SK-N-SH treated with all-trans-retinoic acid at 6 μM for 48 hours (cell line): ENCODE measurements around the gene MMP11.
A peak's percentile ranks its signal among the peaks of the same experiment; 100 is the strongest.

Experiments
- ATAC-seq: fragments of 200-7000 bp; cut with Tn5 transposase; 3 replicates; pipeline ENCODE4 v1.9.1; 2020; ENCODE audit warnings: mild to moderate bottlenecking, moderate library complexity
- ARNTL ChIP-seq: fragments of 450-650 bp; formaldehyde crosslinking; IDR thresholded peaks from 2 replicates; pipeline ENCODE4 v1.5.0; 2020; ENCODE audit warnings: low read depth, mild to moderate bottlenecking, moderate library complexity, borderline replicate concordance
- CSDC2 ChIP-seq: fragments of 250-450 bp; sonication (Bioruptor Pico); IDR thresholded peaks from 2 replicates; pipeline ENCODE4 v1.5.0; 2020; ENCODE audit warnings: mild to moderate bottlenecking, moderate library complexity
- ESRRG ChIP-seq: fragments of 250-450 bp; sonication (Bioruptor Pico); IDR thresholded peaks from 2 replicates; pipeline ENCODE4 v1.6.1; 2021; ENCODE audit warnings: mild to moderate bottlenecking
- GLIS3 ChIP-seq: fragments of 250-450 bp; sonication (Bioruptor Pico); IDR thresholded peaks from 2 replicates; pipeline ENCODE4 v1.5.0; 2020; ENCODE audit warnings: mild to moderate bottlenecking, moderate library complexity
- ISL1 ChIP-seq: fragments of 250-450 bp; sonication (Bioruptor Pico); IDR thresholded peaks from 2 replicates; pipeline ENCODE4 v2.1.2; 2022; ENCODE audit warnings: mild to moderate bottlenecking, moderate library complexity
- RARB ChIP-seq: fragments of 250-450 bp; sonication (Bioruptor Pico); IDR thresholded peaks from 2 replicates; pipeline ENCODE4 v1.8.0; 2021; ENCODE audit warnings: mild to moderate bottlenecking, moderate library complexity
- SNAI2 ChIP-seq: fragments of 250-450 bp; sonication (Bioruptor Pico); IDR thresholded peaks from 2 replicates; pipeline ENCODE4 v1.5.0; 2020; ENCODE audit warnings: mild to moderate bottlenecking, moderate library complexity
- TCF4 ChIP-seq: fragments of 250-450 bp; sonication (Bioruptor Pico); IDR thresholded peaks from 2 replicates; pipeline ENCODE4 v1.8.0; 2021; ENCODE audit warnings: mild to moderate bottlenecking, moderate library complexity, borderline replicate concordance
- ZC3H10 ChIP-seq: fragments of 250-450 bp; sonication (Bioruptor Pico); IDR thresholded peaks from 2 replicates; pipeline ENCODE4 v1.5.1; 2021; ENCODE audit warnings: mild to moderate bottlenecking, moderate library complexity
- ZFP3 ChIP-seq: fragments of 250-450 bp; sonication (Bioruptor Pico); IDR thresholded peaks from 2 replicates; pipeline ENCODE4 v1.5.0; 2020; ENCODE audit warnings: mild to moderate bottlenecking, moderate library complexity
- ZFP30 ChIP-seq: fragments of 450-650 bp; formaldehyde crosslinking; IDR thresholded peaks from 2 replicates; pipeline ENCODE4 v1.5.0; 2022; ENCODE audit warnings: mild to moderate bottlenecking, moderate library complexity
- ZNF565 ChIP-seq: fragments of 450-650 bp; formaldehyde crosslinking; conservative IDR thresholded peaks from 2 replicates; pipeline ENCODE4 v1.5.0; 2020; ENCODE audit warnings: low read depth, mild to moderate bottlenecking, moderate library complexity
- ZNF8 ChIP-seq: fragments of 450-650 bp; formaldehyde crosslinking; IDR thresholded peaks from 2 replicates; pipeline ENCODE4 v1.5.0; 2020; ENCODE audit warnings: mild to moderate bottlenecking, moderate library complexity
- TF ChIP-seq, protein P1 (sequence below): fragments of 250-450 bp; sonication (Bioruptor Pico); IDR thresholded peaks from 2 replicates; pipeline ENCODE4 v1.5.0; 2020; ENCODE audit warnings: mild to moderate bottlenecking, moderate library complexity
- TF ChIP-seq, protein P2 (sequence below): fragments of 250-450 bp; sonication (Bioruptor Pico); IDR thresholded peaks from 2 replicates; pipeline ENCODE4 v1.5.1; 2021; ENCODE audit warnings: mild to moderate bottlenecking, moderate library complexity
- TF ChIP-seq, protein P3 (sequence below): fragments of 250-450 bp; sonication (Bioruptor Pico); IDR thresholded peaks from 2 replicates; pipeline ENCODE4 v1.8.0; 2021; ENCODE audit warnings: low read depth, mild to moderate bottlenecking, moderate library complexity, borderline replicate concordance
- TF ChIP-seq, protein P4 (sequence below): fragments of 250-450 bp; sonication (Bioruptor Pico); IDR thresholded peaks from 2 replicates; pipeline ENCODE4 v1.8.0; 2020; ENCODE audit warnings: mild to moderate bottlenecking, moderate library complexity, borderline replicate concordance
- TF ChIP-seq, protein P5 (sequence below): fragments of 250-450 bp; sonication (Bioruptor Pico); IDR thresholded peaks from 2 replicates; pipeline ENCODE4 v1.5.1; 2020; ENCODE audit warnings: low read depth, mild to moderate bottlenecking, moderate library complexity

Gene MMP11

DNA sequence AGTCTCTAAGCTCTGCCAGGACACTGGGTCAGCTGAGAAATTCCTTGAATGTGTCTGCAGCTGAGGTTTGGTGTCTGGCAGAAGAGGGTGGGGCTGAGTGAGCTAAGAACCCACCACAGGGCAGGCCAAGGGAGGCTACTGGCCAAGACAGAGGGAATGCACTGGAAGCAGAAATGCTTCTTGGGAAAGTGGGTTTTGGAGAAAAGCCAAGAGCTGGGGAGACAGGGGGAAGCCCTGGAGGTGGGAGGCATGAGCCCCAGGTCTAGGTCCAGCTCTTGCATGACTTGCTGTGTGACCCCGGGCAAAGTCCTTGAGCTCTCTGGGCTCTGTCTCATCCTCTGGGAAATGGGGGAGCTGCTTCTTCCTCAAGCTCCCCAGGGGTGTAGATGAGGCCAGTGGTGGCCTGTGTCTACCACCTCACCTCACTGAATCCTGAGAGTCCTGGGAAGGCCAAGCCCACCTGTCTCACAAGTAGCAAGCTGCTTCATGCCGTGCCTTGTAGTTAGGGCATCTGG lies 2.3 kb downstream of the MMP11 start (continued):
- TF ChIP-seq, protein P1, sequence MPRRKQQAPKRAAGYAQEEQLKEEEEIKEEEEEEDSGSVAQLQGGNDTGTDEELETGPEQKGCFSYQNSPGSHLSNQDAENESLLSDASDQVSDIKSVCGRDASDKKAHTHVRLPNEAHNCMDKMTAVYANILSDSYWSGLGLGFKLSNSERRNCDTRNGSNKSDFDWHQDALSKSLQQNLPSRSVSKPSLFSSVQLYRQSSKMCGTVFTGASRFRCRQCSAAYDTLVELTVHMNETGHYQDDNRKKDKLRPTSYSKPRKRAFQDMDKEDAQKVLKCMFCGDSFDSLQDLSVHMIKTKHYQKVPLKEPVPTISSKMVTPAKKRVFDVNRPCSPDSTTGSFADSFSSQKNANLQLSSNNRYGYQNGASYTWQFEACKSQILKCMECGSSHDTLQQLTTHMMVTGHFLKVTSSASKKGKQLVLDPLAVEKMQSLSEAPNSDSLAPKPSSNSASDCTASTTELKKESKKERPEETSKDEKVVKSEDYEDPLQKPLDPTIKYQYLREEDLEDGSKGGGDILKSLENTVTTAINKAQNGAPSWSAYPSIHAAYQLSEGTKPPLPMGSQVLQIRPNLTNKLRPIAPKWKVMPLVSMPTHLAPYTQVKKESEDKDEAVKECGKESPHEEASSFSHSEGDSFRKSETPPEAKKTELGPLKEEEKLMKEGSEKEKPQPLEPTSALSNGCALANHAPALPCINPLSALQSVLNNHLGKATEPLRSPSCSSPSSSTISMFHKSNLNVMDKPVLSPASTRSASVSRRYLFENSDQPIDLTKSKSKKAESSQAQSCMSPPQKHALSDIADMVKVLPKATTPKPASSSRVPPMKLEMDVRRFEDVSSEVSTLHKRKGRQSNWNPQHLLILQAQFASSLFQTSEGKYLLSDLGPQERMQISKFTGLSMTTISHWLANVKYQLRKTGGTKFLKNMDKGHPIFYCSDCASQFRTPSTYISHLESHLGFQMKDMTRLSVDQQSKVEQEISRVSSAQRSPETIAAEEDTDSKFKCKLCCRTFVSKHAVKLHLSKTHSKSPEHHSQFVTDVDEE (CRISPR knock-in tag): no peak
- TF ChIP-seq SNAI2 (CRISPR knock-in tag) (no peak), CSDC2 (CRISPR knock-in tag) (no peak), GLIS3 (CRISPR knock-in tag) (no peak), ESRRG (no peak)

DNA sequence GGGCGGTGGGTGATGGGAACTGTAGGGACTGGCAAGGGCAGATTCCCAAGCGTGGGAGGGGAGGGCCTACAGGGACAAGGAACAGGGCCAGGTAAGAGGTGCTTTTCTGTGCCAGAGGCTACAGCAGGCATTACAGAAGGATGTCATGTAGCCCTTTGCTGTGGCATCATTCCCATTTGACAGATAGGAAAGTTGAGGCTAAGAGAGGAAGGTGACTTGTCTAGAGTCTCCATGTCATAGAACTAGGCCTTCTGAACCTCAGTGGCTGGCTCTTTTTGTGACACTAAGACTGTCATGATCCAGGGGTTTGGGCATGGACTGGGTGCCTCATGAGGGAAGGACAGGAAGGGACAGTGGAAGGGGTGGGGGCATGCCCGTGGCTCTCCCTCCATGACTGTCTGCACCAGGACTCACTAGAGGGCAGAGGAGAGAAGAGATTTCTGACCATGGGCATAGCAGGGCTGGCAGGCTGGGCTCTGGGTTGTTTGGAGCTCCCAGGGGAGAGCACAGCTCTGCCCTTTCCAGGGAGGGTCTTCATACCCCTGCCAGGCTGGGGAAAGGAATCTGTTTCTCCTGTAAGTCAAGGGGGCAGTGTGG lies 3.2 kb downstream of the MMP11 start:
- TF ChIP-seq ARNTL (CRISPR knock-in tag): no peak
- TF ChIP-seq, protein P1 (CRISPR knock-in tag): no peak
- TF ChIP-seq ZNF565 (CRISPR knock-in tag): no peak
- no peak for TF ChIP-seq TCF4 (CRISPR knock-in tag)
- TF ChIP-seq, protein P2, sequence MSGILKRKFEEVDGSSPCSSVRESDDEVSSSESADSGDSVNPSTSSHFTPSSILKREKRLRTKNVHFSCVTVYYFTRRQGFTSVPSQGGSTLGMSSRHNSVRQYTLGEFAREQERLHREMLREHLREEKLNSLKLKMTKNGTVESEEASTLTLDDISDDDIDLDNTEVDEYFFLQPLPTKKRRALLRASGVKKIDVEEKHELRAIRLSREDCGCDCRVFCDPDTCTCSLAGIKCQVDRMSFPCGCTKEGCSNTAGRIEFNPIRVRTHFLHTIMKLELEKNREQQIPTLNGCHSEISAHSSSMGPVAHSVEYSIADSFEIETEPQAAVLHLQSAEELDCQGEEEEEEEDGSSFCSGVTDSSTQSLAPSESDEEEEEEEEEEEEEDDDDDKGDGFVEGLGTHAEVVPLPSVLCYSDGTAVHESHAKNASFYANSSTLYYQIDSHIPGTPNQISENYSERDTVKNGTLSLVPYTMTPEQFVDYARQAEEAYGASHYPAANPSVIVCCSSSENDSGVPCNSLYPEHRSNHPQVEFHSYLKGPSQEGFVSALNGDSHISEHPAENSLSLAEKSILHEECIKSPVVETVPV (CRISPR knock-in tag): no peak
- no peak for TF ChIP-seq RARB (CRISPR knock-in tag)
- no peak for TF ChIP-seq ZFP30 (CRISPR knock-in tag)
- TF ChIP-seq, protein P3, sequence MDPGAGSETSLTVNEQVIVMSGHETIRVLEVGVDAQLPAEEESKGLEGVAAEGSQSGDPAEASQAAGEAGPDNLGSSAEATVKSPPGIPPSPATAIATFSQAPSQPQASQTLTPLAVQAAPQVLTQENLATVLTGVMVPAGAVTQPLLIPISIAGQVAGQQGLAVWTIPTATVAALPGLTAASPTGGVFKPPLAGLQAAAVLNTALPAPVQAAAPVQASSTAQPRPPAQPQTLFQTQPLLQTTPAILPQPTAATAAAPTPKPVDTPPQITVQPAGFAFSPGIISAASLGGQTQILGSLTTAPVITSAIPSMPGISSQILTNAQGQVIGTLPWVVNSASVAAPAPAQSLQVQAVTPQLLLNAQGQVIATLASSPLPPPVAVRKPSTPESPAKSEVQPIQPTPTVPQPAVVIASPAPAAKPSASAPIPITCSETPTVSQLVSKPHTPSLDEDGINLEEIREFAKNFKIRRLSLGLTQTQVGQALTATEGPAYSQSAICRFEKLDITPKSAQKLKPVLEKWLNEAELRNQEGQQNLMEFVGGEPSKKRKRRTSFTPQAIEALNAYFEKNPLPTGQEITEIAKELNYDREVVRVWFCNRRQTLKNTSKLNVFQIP (CRISPR knock-in tag): no peak
- no peak for TF ChIP-seq CSDC2 (CRISPR knock-in tag)
- TF ChIP-seq SNAI2 (CRISPR knock-in tag): no peak
- TF ChIP-seq ISL1 (CRISPR knock-in tag): no peak
- TF ChIP-seq, all 23 proteins: peak for 0
- peak; percentile 13; the same call in 1 of the 3 replicates for ATAC-seq

DNA sequence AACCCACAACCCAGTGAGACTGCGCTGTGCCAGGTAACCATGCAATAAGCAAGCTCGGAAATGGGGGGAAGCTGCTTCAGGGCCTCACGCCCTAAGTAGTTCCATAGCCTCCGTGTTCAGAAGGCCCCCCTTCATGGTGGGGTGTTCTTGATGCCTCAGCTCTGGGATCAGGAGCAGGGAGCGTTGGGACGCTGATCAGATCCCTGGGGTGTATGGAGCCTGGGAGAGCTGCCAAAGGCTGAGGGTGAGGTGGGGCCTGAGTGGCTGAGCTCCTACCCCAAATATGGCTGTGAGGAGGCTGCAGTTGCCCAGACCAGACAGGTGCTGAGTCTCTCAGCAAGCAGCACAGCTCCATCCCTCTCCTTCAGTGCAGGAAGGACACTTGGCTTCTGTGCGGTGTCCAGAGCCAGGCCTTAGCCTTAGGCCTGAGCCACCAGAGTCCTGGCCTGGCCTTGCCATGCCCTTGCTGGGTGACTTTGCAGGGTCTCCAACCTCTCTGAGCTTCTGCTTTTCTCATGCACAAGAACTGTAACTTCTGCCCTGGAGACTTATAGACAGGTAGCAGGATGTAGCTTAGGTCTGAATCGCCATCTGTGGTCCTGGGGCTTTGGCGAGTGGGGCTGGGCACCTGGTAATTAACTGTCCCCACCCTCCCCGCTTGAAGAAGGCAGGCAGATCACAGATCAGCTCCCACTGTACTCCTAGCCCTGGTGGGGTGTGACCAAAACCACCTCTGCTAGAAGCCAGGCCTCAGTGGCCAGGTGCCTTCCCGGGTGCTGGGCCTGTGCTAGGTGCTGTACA lies 5.3 kb downstream of the MMP11 start:
- no peak for ATAC-seq
- no peak for TF ChIP-seq ESRRG
- TF ChIP-seq, protein P4, sequence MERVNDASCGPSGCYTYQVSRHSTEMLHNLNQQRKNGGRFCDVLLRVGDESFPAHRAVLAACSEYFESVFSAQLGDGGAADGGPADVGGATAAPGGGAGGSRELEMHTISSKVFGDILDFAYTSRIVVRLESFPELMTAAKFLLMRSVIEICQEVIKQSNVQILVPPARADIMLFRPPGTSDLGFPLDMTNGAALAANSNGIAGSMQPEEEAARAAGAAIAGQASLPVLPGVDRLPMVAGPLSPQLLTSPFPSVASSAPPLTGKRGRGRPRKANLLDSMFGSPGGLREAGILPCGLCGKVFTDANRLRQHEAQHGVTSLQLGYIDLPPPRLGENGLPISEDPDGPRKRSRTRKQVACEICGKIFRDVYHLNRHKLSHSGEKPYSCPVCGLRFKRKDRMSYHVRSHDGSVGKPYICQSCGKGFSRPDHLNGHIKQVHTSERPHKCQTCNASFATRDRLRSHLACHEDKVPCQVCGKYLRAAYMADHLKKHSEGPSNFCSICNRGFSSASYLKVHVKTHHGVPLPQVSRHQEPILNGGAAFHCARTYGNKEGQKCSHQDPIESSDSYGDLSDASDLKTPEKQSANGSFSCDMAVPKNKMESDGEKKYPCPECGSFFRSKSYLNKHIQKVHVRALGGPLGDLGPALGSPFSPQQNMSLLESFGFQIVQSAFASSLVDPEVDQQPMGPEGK (CRISPR knock-in tag): no peak
- no peak for TF ChIP-seq CSDC2 (CRISPR knock-in tag)
- no peak for TF ChIP-seq ISL1 (CRISPR knock-in tag)
- TF ChIP-seq ZC3H10 (CRISPR knock-in tag): no peak
- TF ChIP-seq, protein P5, sequence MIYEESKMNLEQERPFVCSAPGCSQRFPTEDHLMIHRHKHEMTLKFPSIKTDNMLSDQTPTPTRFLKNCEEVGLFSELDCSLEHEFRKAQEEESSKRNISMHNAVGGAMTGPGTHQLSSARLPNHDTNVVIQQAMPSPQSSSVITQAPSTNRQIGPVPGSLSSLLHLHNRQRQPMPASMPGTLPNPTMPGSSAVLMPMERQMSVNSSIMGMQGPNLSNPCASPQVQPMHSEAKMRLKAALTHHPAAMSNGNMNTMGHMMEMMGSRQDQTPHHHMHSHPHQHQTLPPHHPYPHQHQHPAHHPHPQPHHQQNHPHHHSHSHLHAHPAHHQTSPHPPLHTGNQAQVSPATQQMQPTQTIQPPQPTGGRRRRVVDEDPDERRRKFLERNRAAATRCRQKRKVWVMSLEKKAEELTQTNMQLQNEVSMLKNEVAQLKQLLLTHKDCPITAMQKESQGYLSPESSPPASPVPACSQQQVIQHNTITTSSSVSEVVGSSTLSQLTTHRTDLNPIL (CRISPR knock-in tag): no peak
- TF ChIP-seq ZFP3 (CRISPR knock-in tag): no peak
- no peak for TF ChIP-seq ZNF8 (CRISPR knock-in tag)
- TF ChIP-seq TCF4 (CRISPR knock-in tag): no peak
- TF ChIP-seq, protein P1 (CRISPR knock-in tag): no peak
